ENCODE data around the gene ZNF646. TPM values are rescaled to one million over a fixed set of nuclear protein-coding genes. Genes with fewer than 3 reads are reported as not detected.

Gene ZNF646
- total RNA-seq, 1 donor from 2014 or later: 15.2 TPM

GRCh38 chr16:31108035-31108793 lies 34.0 kb downstream of the ZNF646 start, which contains the start of gene BCKDK:
Gene BCKDK, plus strand, starts transcription at chr16:31108386. Its CDS starts 838 bp downstream, at chr16:31109224.
- Mint-ChIP-seq H3K4me3 (ENCODE audit: unreplicated experiment) (peak within 1 kb of the TSS; percentile 81), H3K4me1 (ENCODE audit: low read depth) (peaks cover 21% of the 10 kb centered on the region), H3K27me3 (ENCODE audit: low read depth) (no peaks in the 10 kb centered on the region), H3K36me3 (ENCODE audit: low read depth) (peaks cover 14% of the 10 kb centered on the region), H3K9me3 (ENCODE audit: low read depth) (no peaks in the 10 kb centered on the region), H3K27ac (ENCODE audit: unreplicated experiment) (peak within 1 kb of the TSS; percentile 52)
- no peak for TF ChIP-seq CTCF (IDR thresholded peaks at IDR 0.05)
- no peak for DNase-seq (ENCODE audit: low spot score)

- H3K4me1 Mint-ChIP-seq (ENCODE audit: low read depth): peaks cover 21% of the 10 kb centered on the region
- TF ChIP-seq CTCF (IDR thresholded peaks at IDR 0.05): no peak
- H3K4me3 Mint-ChIP-seq (ENCODE audit: unreplicated experiment): peak overlapping the region; percentile 81
- no peak overlapping the region for H3K27ac Mint-ChIP-seq (ENCODE audit: unreplicated experiment)
- no peaks in the 10 kb centered on the region for H3K27me3 Mint-ChIP-seq (ENCODE audit: low read depth)
- DNase-seq (ENCODE audit: low spot score): no peak
- peaks cover 14% of the 10 kb centered on the region for H3K36me3 Mint-ChIP-seq (ENCODE audit: low read depth)
- H3K9me3 Mint-ChIP-seq (ENCODE audit: low read depth): no peaks in the 10 kb centered on the region
These were observed 34.8 kb downstream of the ZNF646 start for GRCh38 chr16:31108794-31109558.

GRCh38 chr16:31109622-31110021 lies 35.4 kb downstream of the ZNF646 start:
- no peaks in the 10 kb centered on the region for H3K27me3 Mint-ChIP-seq (ENCODE audit: low read depth)

GRCh38 chr16:31110106-31111034 lies 36.1 kb downstream of the ZNF646 start:
- DNase-seq (ENCODE audit: low spot score): no peak
- TF ChIP-seq CTCF (IDR thresholded peaks at IDR 0.05): no peak
- Mint-ChIP-seq H3K4me3 (ENCODE audit: unreplicated experiment) (peak overlapping the region; percentile 36), H3K27me3 (ENCODE audit: low read depth) (no peaks in the 10 kb centered on the region), H3K27ac (ENCODE audit: unreplicated experiment) (no peak overlapping the region), H3K4me1 (ENCODE audit: low read depth) (peaks cover 21% of the 10 kb centered on the region), H3K36me3 (ENCODE audit: low read depth) (peaks cover 14% of the 10 kb centered on the region), H3K9me3 (ENCODE audit: low read depth) (no peaks in the 10 kb centered on the region)

More at GRCh38 chr16:31109622-31110021, 35.4 kb downstream of the ZNF646 start:
- H3K4me1 Mint-ChIP-seq (ENCODE audit: low read depth): peaks cover 21% of the 10 kb centered on the region
- H3K27ac Mint-ChIP-seq (ENCODE audit: unreplicated experiment): no peak overlapping the region
- H3K4me3 Mint-ChIP-seq (ENCODE audit: unreplicated experiment): peak overlapping the region; percentile 67
- H3K9me3 Mint-ChIP-seq (ENCODE audit: low read depth): no peaks in the 10 kb centered on the region
- TF ChIP-seq CTCF (IDR thresholded peaks at IDR 0.05): no peak
- peaks cover 14% of the 10 kb centered on the region for H3K36me3 Mint-ChIP-seq (ENCODE audit: low read depth)
- no peak for DNase-seq (ENCODE audit: low spot score)
